Activated naive CD8-positive, alpha-beta T cell treated with anti-CD3 and anti-CD28 coated beads, Interleukin-2, amount 50 U/mL, for 24 hours (primary cell): ENCODE data around the gene EDN1.

Experiments used
- ATAC-seq: fragments of 150-1000 bp; cut with Tn5 transposase; one replicate; pipeline ENCODE4 v1.10.0; 2021
- DNase-seq: peaks from one replicate; pipeline ENCODE4 v3.0.0; 2021
- H3K27ac Mint-ChIP-seq: one replicate; pipeline ENCODE4 v1.8.0; 2021; ENCODE audit warnings: mild to moderate bottlenecking, mixed read lengths
- H3K27me3 Mint-ChIP-seq: one replicate; pipeline ENCODE4 v1.8.0; 2021; ENCODE audit warnings: mixed read lengths
- H3K36me3 Mint-ChIP-seq: one replicate; pipeline ENCODE4 v1.8.0; 2021; ENCODE audit warnings: low read depth, mixed read lengths
- H3K4me1 Mint-ChIP-seq: one replicate; pipeline ENCODE4 v1.8.0; 2021; ENCODE audit warnings: mixed read lengths
- H3K4me3 Mint-ChIP-seq: one replicate; pipeline ENCODE4 v1.8.0; 2021; ENCODE audit warnings: mild to moderate bottlenecking, moderate library complexity, mixed read lengths
- H3K9me3 Mint-ChIP-seq: one replicate; pipeline ENCODE4 v1.8.0; 2021; ENCODE audit warnings: mixed read lengths

Gene EDN1

GRCh38 chr6:12289933-12290820 is at the start of gene EDN1:
Gene EDN1 (plus strand): TSS chr6:12290361. CDS start chr6:12290630, 269 bp downstream.
- Mint-ChIP-seq H3K27me3 (peaks cover 38% of the 10 kb centered on the region), H3K27ac (no peak within 1 kb of the TSS), H3K9me3 (no peaks in the 10 kb centered on the region), H3K4me3 (peak within 1 kb of the TSS; percentile 78), H3K4me1 (peaks cover 15% of the 10 kb centered on the region), H3K36me3 (no peaks in the 10 kb centered on the region)
- DNase-seq = peak; percentile 68
- ATAC-seq = peak; percentile 93

GRCh38 chr6:12241493-12242175 is 48.5 kb upstream of the EDN1 start:
- no peak overlapping the region for H3K4me3 Mint-ChIP-seq
- H3K36me3 Mint-ChIP-seq = no peaks in the 10 kb centered on the region
- DNase-seq (no peak), ATAC-seq (peak; percentile 86)
- H3K4me1 Mint-ChIP-seq = peaks cover 37% of the 10 kb centered on the region
- no peaks in the 10 kb centered on the region for H3K9me3 Mint-ChIP-seq
- peaks cover 4% of the 10 kb centered on the region for H3K27me3 Mint-ChIP-seq
- H3K27ac Mint-ChIP-seq = peak overlapping the region; percentile 58

GRCh38 chr6:12243169-12243568 is 47.0 kb upstream of the EDN1 start:
- no peaks in the 10 kb centered on the region for H3K36me3 Mint-ChIP-seq
- H3K27me3 Mint-ChIP-seq = peaks cover 4% of the 10 kb centered on the region

GRCh38 chr6:12245360-12245759 is 44.8 kb upstream of the EDN1 start:
- Mint-ChIP-seq H3K4me3 (no peak overlapping the region), H3K36me3 (no peaks in the 10 kb centered on the region), H3K27ac (no peak overlapping the region), H3K9me3 (no peaks in the 10 kb centered on the region), H3K27me3 (peaks cover 7% of the 10 kb centered on the region), H3K4me1 (peaks cover 20% of the 10 kb centered on the region)
- DNase-seq (no peak), ATAC-seq (no peak)

More at GRCh38 chr6:12243169-12243568, 47.0 kb upstream of the EDN1 start:
- Mint-ChIP-seq H3K27ac (no peak overlapping the region), H3K4me1 (peaks cover 33% of the 10 kb centered on the region), H3K4me3 (no peak overlapping the region), H3K9me3 (no peaks in the 10 kb centered on the region)
- no peak for ATAC-seq
- DNase-seq = no peak

- DNase-seq = no peak
- H3K9me3 Mint-ChIP-seq = no peaks in the 10 kb centered on the region
- no peaks in the 10 kb centered on the region for H3K36me3 Mint-ChIP-seq
- no peak overlapping the region for H3K27ac Mint-ChIP-seq
- no peak overlapping the region for H3K4me3 Mint-ChIP-seq
- no peak for ATAC-seq
- H3K4me1 Mint-ChIP-seq = peaks cover 14% of the 10 kb centered on the region
- peaks cover 7% of the 10 kb centered on the region for H3K27me3 Mint-ChIP-seq
Measured at GRCh38 chr6:12245763-12246718, 44.1 kb upstream of the EDN1 start.

- Mint-ChIP-seq H3K27me3 (peaks cover 10% of the 10 kb centered on the region), H3K4me3 (no peak overlapping the region), H3K4me1 (peaks cover 6% of the 10 kb centered on the region), H3K36me3 (no peaks in the 10 kb centered on the region), H3K27ac (no peak overlapping the region), H3K9me3 (no peaks in the 10 kb centered on the region)
- ATAC-seq (no peak), DNase-seq (no peak)
Measured at GRCh38 chr6:12246900-12247299, 43.3 kb upstream of the EDN1 start.

- ATAC-seq = no peak
- Mint-ChIP-seq H3K27ac (no peak overlapping the region), H3K4me3 (no peak overlapping the region), H3K27me3 (peaks cover 15% of the 10 kb centered on the region), H3K9me3 (no peaks in the 10 kb centered on the region), H3K4me1 (no peaks in the 10 kb centered on the region), H3K36me3 (no peaks in the 10 kb centered on the region)
- DNase-seq = no peak
Measured at GRCh38 chr6:12249541-12250382, 40.4 kb upstream of the EDN1 start.

- H3K4me3 Mint-ChIP-seq = no peak overlapping the region
- ATAC-seq (no peak), DNase-seq (no peak)
- no peaks in the 10 kb centered on the region for H3K9me3 Mint-ChIP-seq
- no peak overlapping the region for H3K27ac Mint-ChIP-seq
- H3K4me1 Mint-ChIP-seq = no peaks in the 10 kb centered on the region
- H3K27me3 Mint-ChIP-seq = peaks cover 14% of the 10 kb centered on the region
- no peaks in the 10 kb centered on the region for H3K36me3 Mint-ChIP-seq
Measured at GRCh38 chr6:12250383-12250770, 39.8 kb upstream of the EDN1 start.

GRCh38 chr6:12254210-12254609 is 36.0 kb upstream of the EDN1 start:
- H3K27ac Mint-ChIP-seq = no peak overlapping the region
- no peaks in the 10 kb centered on the region for H3K9me3 Mint-ChIP-seq
- H3K27me3 Mint-ChIP-seq = peaks cover 14% of the 10 kb centered on the region
- no peaks in the 10 kb centered on the region for H3K36me3 Mint-ChIP-seq
- ATAC-seq (no peak), DNase-seq (no peak)
- no peak overlapping the region for H3K4me3 Mint-ChIP-seq
- H3K4me1 Mint-ChIP-seq = no peaks in the 10 kb centered on the region

GRCh38 chr6:12258191-12258590 is 32.0 kb upstream of the EDN1 start:
- Mint-ChIP-seq H3K4me1 (peaks cover 3% of the 10 kb centered on the region), H3K27ac (no peak overlapping the region)
- ATAC-seq = no peak

GRCh38 chr6:12258591-12259075 is 31.5 kb upstream of the EDN1 start:
- Mint-ChIP-seq H3K27me3 (peaks cover 4% of the 10 kb centered on the region), H3K36me3 (no peaks in the 10 kb centered on the region), H3K9me3 (no peaks in the 10 kb centered on the region), H3K4me3 (no peak overlapping the region), H3K27ac (no peak overlapping the region), H3K4me1 (peaks cover 3% of the 10 kb centered on the region)
- DNase-seq = no peak
- no peak for ATAC-seq

More at GRCh38 chr6:12258191-12258590, 32.0 kb upstream of the EDN1 start:
- Mint-ChIP-seq H3K27me3 (peaks cover 5% of the 10 kb centered on the region), H3K4me3 (no peak overlapping the region), H3K36me3 (no peaks in the 10 kb centered on the region), H3K9me3 (no peaks in the 10 kb centered on the region)
- no peak for DNase-seq

- Mint-ChIP-seq H3K4me1 (peaks cover 8% of the 10 kb centered on the region), H3K27ac (no peak overlapping the region)
- no peak for ATAC-seq
Measured at GRCh38 chr6:12260458-12261093, 29.6 kb upstream of the EDN1 start.

GRCh38 chr6:12261502-12261901 is 28.7 kb upstream of the EDN1 start:
- H3K27ac Mint-ChIP-seq = no peak overlapping the region
- no peak for DNase-seq
- H3K4me1 Mint-ChIP-seq = peaks cover 17% of the 10 kb centered on the region
- H3K4me3 Mint-ChIP-seq = no peak overlapping the region
- H3K36me3 Mint-ChIP-seq = no peaks in the 10 kb centered on the region
- ATAC-seq = no peak
- no peaks in the 10 kb centered on the region for H3K27me3 Mint-ChIP-seq
- H3K9me3 Mint-ChIP-seq = no peaks in the 10 kb centered on the region

More at GRCh38 chr6:12260458-12261093, 29.6 kb upstream of the EDN1 start:
- Mint-ChIP-seq H3K27me3 (no peaks in the 10 kb centered on the region), H3K4me3 (no peak overlapping the region), H3K9me3 (no peaks in the 10 kb centered on the region), H3K36me3 (no peaks in the 10 kb centered on the region)
- DNase-seq = no peak
